GM18870 (cell line): Measurements from ENCODE around the gene AIG1.
"Not testable (repeated sequence)": the region's sequence is repeated elsewhere in the genome, so short reads cannot be mapped to it uniquely, and the experiment has no call there.

Source experiments
- ATAC-seq: cut with Tn5 transposase; IDR thresholded peaks from one replicate; pipeline ENCODE4 v1.9.1; 2021; ENCODE audit warnings: moderate library complexity; ENCODE audit not compliant: unreplicated experiment

The AIG1 gene

DNA sequence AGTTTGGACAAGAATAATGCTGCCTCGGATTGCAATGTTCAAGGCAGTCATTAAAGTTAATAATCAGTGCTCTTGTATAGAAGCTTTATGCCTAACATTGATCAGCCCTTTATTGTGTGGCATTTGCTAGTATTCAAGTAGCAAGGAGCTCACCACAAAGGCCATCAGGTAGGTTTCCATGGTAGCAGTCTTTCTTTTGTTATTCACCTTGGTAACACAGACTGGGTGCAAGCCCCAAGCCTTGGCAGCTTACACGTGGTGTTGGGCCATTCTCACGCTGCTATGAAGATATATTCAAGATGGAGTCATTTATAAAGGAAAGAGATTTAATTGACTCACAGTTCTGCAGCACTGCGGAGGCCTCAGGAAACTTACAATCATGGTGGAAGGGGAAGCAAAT is 240.5 kb downstream of the AIG1 start:
- no peak for ATAC-seq

DNA sequence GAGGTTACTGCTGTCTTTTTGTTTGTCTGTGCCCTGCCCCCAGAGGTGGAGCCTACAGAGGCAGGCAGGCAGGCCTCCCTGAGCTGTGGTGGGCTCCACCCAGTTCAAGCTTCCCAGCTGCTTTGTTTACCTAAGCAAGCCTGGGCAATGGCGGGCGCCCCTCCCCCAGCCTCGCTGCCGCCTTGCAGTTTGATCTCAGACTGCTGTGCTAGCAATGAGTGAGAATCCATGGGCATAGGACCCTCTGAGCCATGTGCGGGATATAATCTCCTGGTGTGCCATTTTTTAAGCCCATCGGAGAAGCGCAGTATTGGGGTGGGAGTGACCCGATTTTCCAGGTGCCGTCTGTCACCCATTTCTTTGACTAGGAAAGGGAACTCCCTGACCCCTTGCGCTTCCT is 247.1 kb downstream of the AIG1 start:
- not testable (repeated sequence) for ATAC-seq

- no peak for ATAC-seq
Observed at GRCh38 chr6:143313163-143313562, 252.5 kb downstream of the AIG1 start.

DNA sequence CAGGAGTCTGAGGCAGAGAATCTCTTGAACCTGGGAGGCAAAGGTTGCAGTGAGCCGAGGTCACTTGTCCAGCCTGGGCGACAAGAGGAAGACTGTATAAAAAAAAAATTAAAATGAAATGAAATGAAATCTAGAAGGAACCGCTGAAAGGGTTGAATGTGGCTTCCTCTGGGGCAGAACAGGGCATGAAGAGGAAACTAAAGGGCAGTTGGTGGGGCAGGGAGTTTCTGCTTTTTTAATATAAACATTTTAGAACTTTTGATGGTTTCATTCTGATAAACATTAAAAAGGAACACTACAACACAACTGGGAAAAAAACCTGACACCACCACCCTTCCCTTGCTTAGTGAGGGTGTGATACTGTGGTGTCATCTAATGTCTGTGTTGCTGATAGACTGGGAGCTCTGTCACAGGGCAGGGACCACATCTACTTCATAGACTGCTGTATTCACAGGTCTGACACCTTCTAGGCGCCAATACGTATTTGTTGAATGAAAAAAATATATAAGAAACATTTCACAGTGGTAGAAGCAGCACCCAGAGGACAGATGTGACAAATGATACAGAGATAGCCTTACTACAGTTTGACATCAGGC is 260.9 kb downstream of the AIG1 start:
- no peak for ATAC-seq

DNA sequence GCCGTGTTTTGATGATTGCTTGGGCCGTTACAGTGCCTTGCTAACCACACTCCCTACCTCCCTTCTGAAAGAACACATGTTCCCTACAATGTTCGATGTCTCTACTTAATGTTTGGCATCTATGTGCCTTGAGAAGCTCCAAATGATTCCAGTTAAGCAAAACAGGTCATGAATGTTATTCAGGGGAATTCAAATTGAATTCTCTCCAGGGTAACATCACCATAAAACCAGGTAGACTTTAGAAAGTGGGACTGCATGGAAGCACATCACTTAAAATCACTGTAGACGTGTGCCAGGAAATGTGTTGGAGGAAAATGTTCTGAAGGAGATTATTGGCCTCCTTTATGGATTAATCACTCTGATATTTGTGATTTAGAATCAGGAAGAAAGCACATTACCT is 261.7 kb downstream of the AIG1 start:
- ATAC-seq = no peak

- no peak for ATAC-seq
Observed at GRCh38 chr6:143323729-143324470, 263.2 kb downstream of the AIG1 start.

DNA sequence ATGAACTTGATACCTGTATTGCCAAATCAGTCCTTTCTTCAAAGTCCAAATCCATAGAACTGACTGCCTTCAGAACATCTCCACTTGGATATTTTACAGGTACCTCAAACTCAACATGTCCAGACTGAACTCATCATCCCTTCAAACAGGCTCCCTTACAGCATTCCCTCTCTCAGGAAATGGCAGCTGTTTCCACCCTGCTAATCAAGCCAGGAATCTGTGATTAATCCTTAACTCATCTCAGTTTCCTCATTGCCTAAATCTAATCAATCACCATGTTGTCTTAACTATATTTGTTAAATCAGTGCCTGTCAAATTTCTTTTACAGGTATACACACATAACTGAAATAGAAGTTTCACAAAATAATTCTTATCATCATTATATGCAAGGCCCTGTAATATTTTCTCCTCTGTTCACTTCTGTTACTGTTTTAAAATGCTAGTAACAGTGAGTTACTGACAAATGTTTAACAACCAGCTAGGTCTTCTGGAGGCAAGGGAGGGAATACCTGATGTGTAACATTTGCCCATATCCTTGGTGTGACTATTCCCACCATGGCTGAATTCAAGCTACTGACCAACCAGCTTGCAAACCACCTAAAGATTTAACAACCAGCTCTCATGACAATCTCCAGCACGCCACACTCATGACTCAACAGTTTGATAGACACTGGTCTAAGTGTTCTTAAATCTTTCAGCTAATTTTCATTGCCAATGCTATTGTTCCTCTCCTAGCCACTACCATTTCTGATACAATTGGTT is 264.9 kb downstream of the AIG1 start:
- ATAC-seq = no peak

DNA sequence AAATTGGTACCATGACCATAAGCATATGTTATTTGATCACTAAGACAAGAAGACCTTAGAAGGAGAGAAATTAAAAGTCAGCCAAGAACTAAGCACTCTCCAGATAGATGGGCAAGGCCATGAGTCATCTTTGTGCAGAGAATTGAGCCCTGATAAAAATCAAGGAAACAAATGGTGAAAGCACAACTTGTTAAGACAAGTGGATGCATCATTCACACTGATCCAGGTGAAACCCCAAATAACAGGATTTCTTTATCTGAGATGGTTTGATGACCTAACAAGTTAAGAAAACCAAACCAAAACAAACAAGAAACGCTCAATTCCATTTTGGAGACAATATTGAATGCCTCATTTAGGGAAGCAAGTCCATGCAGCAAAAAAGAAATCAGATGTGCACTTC is 268.2 kb downstream of the AIG1 start:
- no peak for ATAC-seq

DNA sequence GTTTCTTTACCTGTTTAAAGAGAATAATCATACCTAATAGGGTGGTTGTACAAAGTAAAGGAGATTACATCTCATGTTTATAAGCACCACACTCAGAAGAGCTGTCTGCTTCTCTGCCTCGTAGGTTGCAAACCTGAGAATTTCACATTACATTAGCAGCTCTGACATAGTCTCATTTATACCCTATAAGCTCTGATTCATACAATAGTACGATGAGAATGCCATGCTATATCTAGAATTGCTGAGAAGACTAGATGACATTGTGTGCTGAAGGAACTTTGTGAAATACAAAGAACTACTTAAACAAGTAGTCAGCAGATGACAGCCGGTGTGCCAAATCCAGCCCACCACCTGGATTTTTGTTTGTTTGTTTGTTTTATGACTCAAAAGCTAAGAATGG is 268.6 kb downstream of the AIG1 start:
- no peak for ATAC-seq

DNA sequence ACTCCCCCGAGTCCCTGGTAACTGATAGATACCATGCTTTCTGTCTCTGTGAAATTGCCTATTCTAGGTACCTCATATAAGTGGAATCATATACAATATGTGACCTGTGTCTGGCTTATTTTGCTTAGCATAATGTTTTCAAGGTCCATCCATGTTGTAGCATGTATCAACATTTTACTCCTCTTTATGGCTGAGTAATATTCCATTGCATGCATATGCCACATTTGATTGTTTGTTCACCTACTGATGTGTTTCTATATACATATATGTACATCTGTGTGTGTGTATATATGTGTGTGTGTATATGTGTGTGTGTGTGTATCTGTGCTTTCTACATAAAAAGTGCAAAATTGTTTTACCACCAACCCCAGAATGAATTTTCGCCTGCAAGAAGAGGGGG is 270.7 kb downstream of the AIG1 start:
- ATAC-seq = no peak

DNA sequence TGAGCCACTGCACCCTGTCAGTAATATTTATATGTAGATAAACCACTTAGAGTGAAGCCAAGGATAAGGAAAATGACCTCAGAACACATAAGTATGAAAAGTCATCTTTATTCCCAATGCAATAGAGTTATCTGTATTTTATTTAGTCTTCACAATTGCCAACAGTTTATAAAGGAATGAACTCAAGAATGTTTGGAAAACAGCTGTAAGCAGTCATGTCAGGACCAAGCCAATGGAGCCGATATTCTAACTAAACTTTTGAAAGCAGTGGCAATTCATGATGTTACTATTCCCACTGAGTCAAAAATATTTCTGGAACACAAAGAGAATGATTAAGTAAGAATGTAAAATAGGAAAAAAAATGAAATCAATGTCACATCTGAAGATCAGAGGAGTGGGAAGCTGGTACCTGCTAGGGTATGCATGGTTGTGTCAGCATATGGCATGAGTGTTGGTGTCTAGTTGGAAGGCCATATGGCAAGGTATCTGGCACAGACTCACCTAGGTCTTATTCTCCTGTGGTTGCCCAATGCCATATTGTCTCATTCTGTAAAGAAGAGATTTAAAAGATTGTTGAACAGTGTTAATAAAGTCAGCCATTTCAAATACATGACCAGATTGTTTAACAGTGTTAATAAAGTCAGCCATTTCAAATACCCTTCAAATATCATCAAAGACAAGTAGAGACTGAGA is 271.6 kb downstream of the AIG1 start:
- ATAC-seq = no peak

DNA sequence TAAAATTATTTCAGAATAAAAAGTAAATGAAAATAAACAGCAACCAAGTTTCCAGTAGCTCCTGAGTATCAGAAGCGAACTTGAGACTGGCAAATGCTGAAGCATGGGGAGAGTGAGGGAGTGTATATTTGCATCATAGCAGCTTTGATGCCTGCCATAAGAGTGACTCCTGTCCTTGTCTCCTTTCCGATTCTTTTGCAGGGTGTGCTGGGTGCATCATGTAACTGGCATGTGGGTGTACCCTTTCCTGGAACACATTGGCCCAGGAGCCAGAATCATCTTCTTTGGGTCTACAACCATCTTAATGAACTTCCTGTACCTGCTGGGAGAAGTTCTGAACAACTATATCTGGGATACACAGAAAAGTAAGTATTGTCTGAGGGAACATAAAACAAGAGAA is 272.4 kb downstream of the AIG1 start:
- ATAC-seq = no peak

- ATAC-seq = no peak
Observed at GRCh38 chr6:143333749-143334520, 273.2 kb downstream of the AIG1 start.

DNA sequence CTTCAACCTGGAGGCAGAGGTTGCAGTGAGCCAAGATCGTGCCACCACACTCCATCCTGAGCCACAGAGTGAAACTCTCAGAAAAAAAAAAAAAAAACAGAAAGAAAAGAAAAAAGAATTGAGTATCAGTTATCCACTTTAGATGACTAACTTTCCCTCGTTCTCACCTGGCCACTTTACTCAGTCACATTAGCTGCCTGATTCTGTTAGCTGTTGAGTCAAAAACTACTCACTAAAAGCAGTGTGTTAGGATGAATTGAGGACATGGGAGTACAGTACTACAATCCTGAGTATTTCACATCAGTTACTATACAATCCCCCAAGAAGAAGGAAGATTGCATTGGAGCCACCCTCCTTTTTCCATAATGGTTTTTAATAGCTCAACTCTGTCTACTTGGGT is 275.2 kb downstream of the AIG1 start:
- ATAC-seq = no peak

- no peak for ATAC-seq
Observed at GRCh38 chr6:143336446-143337152, 275.9 kb downstream of the AIG1 start.

DNA sequence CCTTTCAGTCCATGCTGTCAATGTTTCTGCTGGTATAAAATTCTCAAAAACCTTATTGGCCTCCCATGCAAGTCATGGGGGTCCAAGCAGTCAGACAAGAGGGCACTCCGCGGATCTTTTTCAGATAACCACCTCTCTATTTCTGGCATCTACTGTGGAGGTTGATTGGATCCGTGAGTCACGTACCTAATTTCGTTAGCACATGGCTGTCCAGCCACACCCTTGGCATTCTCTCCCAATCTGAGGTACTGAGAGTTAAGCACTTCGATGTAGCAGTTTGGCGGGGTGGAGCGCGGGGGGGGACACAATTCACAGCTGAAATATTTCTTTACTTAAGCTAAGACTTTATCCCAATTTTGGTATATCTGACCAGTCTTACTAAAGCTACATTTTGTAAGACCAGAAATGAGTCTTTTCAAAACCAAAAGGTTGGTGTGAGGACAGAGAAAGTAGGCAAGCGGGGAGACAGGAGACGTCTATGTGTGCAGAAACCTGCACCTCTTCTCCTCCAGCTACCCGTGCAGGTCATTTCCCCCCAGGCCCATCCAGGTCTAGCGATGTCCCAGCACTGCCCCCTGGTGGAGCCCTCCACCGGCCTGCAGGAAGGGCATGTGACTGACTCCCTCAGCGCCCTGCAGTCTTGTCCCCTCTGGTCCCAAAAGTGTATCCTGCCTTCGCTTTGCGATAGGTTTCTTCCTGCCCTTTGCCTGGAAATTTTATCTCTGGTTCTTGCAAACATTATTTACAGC is 276.7 kb downstream of the AIG1 start:
- ATAC-seq = no peak

DNA sequence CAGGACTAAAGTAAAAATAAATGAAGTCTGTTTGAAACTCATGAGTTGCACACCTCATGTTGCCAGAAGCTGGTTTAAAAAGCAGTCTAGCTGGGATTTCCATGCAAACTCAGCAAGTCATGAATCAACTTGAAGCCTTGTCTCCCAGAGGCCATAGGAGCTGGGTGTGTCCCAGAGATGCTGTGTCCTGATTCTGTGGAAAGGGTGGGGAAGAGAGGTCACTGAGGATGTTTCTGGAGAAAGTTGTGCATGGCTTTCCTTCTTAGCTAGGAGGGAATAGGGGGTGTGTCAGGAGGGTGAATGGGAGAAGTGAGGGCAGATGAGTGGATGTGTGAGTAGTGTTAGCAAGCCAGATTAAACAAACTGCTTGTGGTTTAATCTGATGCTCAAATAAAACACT is 278.5 kb downstream of the AIG1 start:
- ATAC-seq = no peak

DNA sequence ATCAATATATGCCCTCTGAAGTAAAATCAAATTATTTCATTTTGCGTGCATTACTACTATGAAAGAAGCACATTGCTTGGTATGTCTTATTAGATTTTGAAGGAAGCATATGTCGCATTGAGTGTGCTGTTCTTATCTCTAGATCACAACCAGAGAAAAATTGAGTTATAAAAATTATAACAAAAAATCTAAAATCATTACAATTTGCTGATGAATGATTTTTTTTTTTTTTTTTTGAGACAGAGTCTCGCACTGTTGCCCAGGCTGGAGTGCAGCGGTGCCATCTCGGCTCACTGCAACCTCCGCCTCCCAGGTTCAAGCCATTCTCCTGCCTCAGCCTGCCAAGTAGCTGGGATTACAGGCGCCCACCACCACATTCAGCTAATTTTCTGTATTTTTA is 284.8 kb downstream of the AIG1 start:
- not testable (repeated sequence) for ATAC-seq

DNA sequence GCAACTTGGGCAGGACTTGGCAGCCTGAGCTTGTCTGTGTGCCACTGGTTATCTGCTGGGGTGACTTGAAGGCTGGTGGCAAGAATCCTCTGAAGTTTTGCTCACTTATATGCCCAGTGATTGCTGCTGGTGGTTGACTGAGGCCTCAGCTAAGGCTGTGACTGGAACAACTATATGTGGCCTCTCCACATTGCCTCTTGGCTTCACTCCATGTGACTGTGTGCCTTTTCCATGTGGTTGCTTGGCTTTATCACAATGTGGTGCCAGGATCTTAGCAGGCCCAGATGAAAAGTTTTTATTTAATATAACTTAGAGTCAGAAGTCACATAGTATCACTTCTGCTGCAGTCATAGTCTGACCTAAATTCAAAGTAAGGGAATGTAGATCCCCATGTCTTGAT is 285.3 kb downstream of the AIG1 start:
- ATAC-seq = no peak

DNA sequence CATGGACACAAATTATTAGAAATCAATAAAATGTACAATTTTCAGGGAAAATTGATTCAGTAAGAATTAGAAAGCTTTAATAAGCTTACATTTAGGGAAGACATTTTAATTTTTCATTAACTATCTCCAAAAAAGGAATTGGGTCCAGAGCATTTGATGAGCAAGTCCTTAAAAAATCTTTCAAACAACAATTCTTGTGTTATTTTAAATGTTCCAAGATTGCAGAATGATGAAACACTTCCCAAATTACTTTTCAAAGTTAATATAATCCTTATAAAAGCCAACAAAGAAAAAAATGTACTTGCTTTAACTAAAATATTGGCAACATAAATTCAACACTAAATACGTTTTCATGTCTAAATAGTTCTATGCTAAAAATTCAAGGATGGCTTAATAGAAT is 287.8 kb downstream of the AIG1 start:
- no peak for ATAC-seq
